ENCODE results near the gene ART3. TPM values are rescaled to one million over a fixed set of nuclear protein-coding genes. Genes with fewer than 3 reads are reported as not detected.

ART3 gene
- total and polyA plus RNA-seq, 2 of the 8 experiments (the other 6 are each of a cell fraction or from before 2014, with no cell fraction given), result 0.21 to 0.63 TPM

GRCh38 chr4:76074993-76075600 is 588 bp downstream of the ART3 start:
- CTCF ChIA-PET (ENCODE audit: partially characterized antibody), result interaction anchor here (1.0 to 1.9 kb wide), 3 partner anchors 11 to 79 kb away, joined by 3 to 6 read pairs (median 4); no protein-coding TSS in a partner anchor
- FAIRE-seq, result no peak
- TF ChIP-seq SIN3A (conservative IDR thresholded peaks at IDR 0.05 in 1 of 2, IDR thresholded peaks at IDR 0.05 in 1 of 2; ENCODE audit: low read depth in 1 of 2, low read length in 2 of 2), result no peak
- no peak for TF ChIP-seq RNF2 (IDR thresholded peaks at IDR 0.05; ENCODE audit: borderline replicate concordance, low read depth, low read length, missing control alignments, poor library complexity, severe bottlenecking)
- no peak for TF ChIP-seq RFX5 (IDR thresholded peaks at IDR 0.05; ENCODE audit: borderline replicate concordance, low read depth, low read length)
- no peak for TF ChIP-seq BCL11A (IDR thresholded peaks at IDR 0.05; ENCODE audit: low read depth in 2 of 2, low read length in 2 of 2)
- no peak for TF ChIP-seq SP1 (IDR thresholded peaks at IDR 0.05; ENCODE audit: low read depth, low read length)
- TF ChIP-seq BRCA1 (IDR thresholded peaks at IDR 0.05; ENCODE audit: low read depth, low read length), result no peak
- no peak for TF ChIP-seq EZH2 (IDR thresholded peaks at IDR 0.05; ENCODE audit: low read depth, low read length, severe bottlenecking)
- TF ChIP-seq EGR1 (IDR thresholded peaks at IDR 0.05; ENCODE audit: borderline replicate concordance, low read depth, low read length), result no peak
- TF ChIP-seq RXRA (IDR thresholded peaks at IDR 0.05; ENCODE audit: insufficient read depth, low read depth, low read length), result no peak
- no peak for TF ChIP-seq SIX5 (IDR thresholded peaks at IDR 0.05; ENCODE audit: low read depth, low read length)
- TF ChIP-seq EP300 (IDR thresholded peaks at IDR 0.05; ENCODE audit: borderline replicate concordance in 1 of 2, low read depth in 2 of 2, low read length in 2 of 2), result no peak
- no peak for TF ChIP-seq SP2 (IDR thresholded peaks at IDR 0.05; ENCODE audit: low read length)
- no peak for TF ChIP-seq JUN (IDR thresholded peaks at IDR 0.05; ENCODE audit: low read depth, low read length)

More at GRCh38 chr4:76074993-76075600, 588 bp downstream of the ART3 start:
- no peak overlapping the region for H4K5ac ChIP-seq (ENCODE audit: insufficient read length, low read depth, low read length)
- no peaks in the 10 kb centered on the region for H3K9me3 ChIP-seq (ENCODE audit: insufficient read depth in 2 of 2, low read depth in 1 of 2, low read length in 1 of 2)
- no peak overlapping the region for H2AK5ac ChIP-seq (ENCODE audit: low read depth, low read length)
- peaks cover 0 to 11% (median 6%) of the 10 kb centered on the region in 4 experiments; a peak in 5 of 7 replicates for H3K4me1 ChIP-seq (replicated peaks in 1 of 4; ENCODE audit: control insufficient read depth in 3 of 4, insufficient read depth in 4 of 4, low read length in 3 of 4)
- no peak overlapping the region for H4K8ac ChIP-seq (ENCODE audit: extremely low read depth, insufficient read depth, low read length)
- WGBS, 2 experiments (ENCODE audit: extremely low coverage in 1 of 2, insufficient coverage in 1 of 2, insufficient read length in 1 of 2, insufficient replicate concordance in 2 of 2, low coverage in 1 of 2, low lambda C conversion rate in 2 of 2, missing lambda C conversion rate in 1 of 2), result 83% methylated on average over 4 of the region's 4 CpGs; no CpG with 5 or more reads in 1 of the 2 experiments
- no peak overlapping the region for H3K4ac ChIP-seq (replicated peaks; ENCODE audit: insufficient read length, low read depth, low read length)
- H3K36me3 ChIP-seq (ENCODE audit: control insufficient read depth in 2 of 4, insufficient read depth in 4 of 4, low read length in 3 of 4), result no peaks in the 10 kb centered on the region
- H2BK12ac ChIP-seq (ENCODE audit: low read depth, low read length), result no peak overlapping the region; the same call in 1 of the 2 replicates
- H2AFZ ChIP-seq (ENCODE audit: low read length), result no peak overlapping the region; the same call in 1 of the 2 replicates
- no peak for DNase-seq (ENCODE audit: low read depth in 1 of 2, low spot score in 2 of 2)
- POLR2A ChIA-PET (ENCODE audit: partially characterized antibody), result interaction anchor here (1.5 kb wide), 1 partner anchor 12 kb away, joined by 4 read pairs; no protein-coding TSS in a partner anchor
- H2BK120ac ChIP-seq (replicated peaks; ENCODE audit: low read depth, low read length), result no peak overlapping the region
- no peak overlapping the region for H3K4me2 ChIP-seq (ENCODE audit: insufficient read depth in 1 of 2, low read depth in 2 of 2, low read length in 2 of 2)
- no peaks in the 10 kb centered on the region for H3K27me3 ChIP-seq (replicated peaks in 1 of 4; ENCODE audit: control insufficient read depth in 3 of 4, extremely low read depth in 1 of 4, insufficient read depth in 3 of 4, low read length in 3 of 4)
- no peak overlapping the region for H3K4me3 ChIP-seq (ENCODE audit: extremely low read depth in 1 of 4, insufficient read depth in 2 of 4, low read depth in 3 of 4, low read length in 4 of 4)
- no peak overlapping the region for H3K27ac ChIP-seq (ENCODE audit: low read depth, low read length)
- H4K20me1 ChIP-seq (replicated peaks in 1 of 2; ENCODE audit: control insufficient read depth in 1 of 2, insufficient read depth in 2 of 2, low read length in 2 of 2), result no peaks in the 10 kb centered on the region
- no peak overlapping the region for H2BK5ac ChIP-seq (ENCODE audit: low read depth, low read length)
- H3K23me2 ChIP-seq (ENCODE audit: low read depth, low read length), result no peaks in the 10 kb centered on the region; the same call in 1 of the 2 replicates
- H3K18ac ChIP-seq (ENCODE audit: extremely low read depth, low read length), result no peak overlapping the region; the same call in 1 of the 2 replicates
- no peak overlapping the region for H2BK15ac ChIP-seq (ENCODE audit: low read length)
- no peak overlapping the region for H3K14ac ChIP-seq (ENCODE audit: insufficient read length)
- H3K79me1 ChIP-seq (ENCODE audit: low read depth, low read length), result no peaks in the 10 kb centered on the region
- H3K56ac ChIP-seq (replicated peaks; ENCODE audit: insufficient read length, low read depth, low read length), result no peak overlapping the region
- no peak overlapping the region for H2BK20ac ChIP-seq (ENCODE audit: low read length)
- no peak overlapping the region for H3K23ac ChIP-seq (ENCODE audit: insufficient read length)
- H4K91ac ChIP-seq (replicated peaks; ENCODE audit: insufficient read length, low read length), result no peak overlapping the region
- no peaks in the 10 kb centered on the region for H3K79me2 ChIP-seq (ENCODE audit: control insufficient read depth in 1 of 2, insufficient read depth in 2 of 2, low read length in 2 of 2)
- no peak overlapping the region for H3K9ac ChIP-seq (replicated peaks in 1 of 4; ENCODE audit: extremely low read depth in 1 of 4, low read depth in 3 of 4, low read length in 3 of 4)
